Calu3 (cell line): ENCODE data around the gene PPP2R5B. TPM values are rescaled to one million over a fixed set of nuclear protein-coding genes. Genes with fewer than 3 reads are reported as not detected.

Source experiments
- BruUV-seq: library from RNA; stranded (reverse); fragments of 400-500 nt; replicated peaks from 2 replicates; lab custom pipeline; 2021; lab: Mats Ljungman, UMichigan
- CTCF ChIA-PET: fragments of 300-600 bp; sonication (Branson Sonifier 250); formaldehyde crosslinking; loops from one replicate; lab custom pipeline; 2022; ENCODE audit warnings: antibody characterized with exemption; lab: Charles Lee
- DNase-seq: peaks from one replicate; pipeline ENCODE4 v3.0.0; 2022
- H3K27ac Mint-ChIP-seq: one replicate; pipeline ENCODE4 v1.8.0; 2022; ENCODE audit warnings: mixed read lengths; ENCODE audit not compliant: unreplicated experiment
- H3K27me3 Mint-ChIP-seq: one replicate; pipeline ENCODE4 v1.8.0; 2022; ENCODE audit warnings: mixed read lengths; ENCODE audit not compliant: unreplicated experiment
- H3K36me3 Mint-ChIP-seq: one replicate; pipeline ENCODE4 v1.8.0; 2022; ENCODE audit warnings: mild to moderate bottlenecking, moderate library complexity, mixed read lengths; ENCODE audit not compliant: insufficient read depth, unreplicated experiment
- H3K4me1 Mint-ChIP-seq: one replicate; pipeline ENCODE4 v1.8.0; 2022; ENCODE audit warnings: mild to moderate bottlenecking, low read depth, mixed read lengths; ENCODE audit not compliant: unreplicated experiment
- H3K4me3 Mint-ChIP-seq: one replicate; pipeline ENCODE4 v1.8.0; 2022; ENCODE audit warnings: mild to moderate bottlenecking, low read depth, moderate library complexity, mixed read lengths; ENCODE audit not compliant: unreplicated experiment
- H3K9me3 Mint-ChIP-seq: one replicate; pipeline ENCODE4 v1.8.0; 2022; ENCODE audit warnings: low read depth, mixed read lengths; ENCODE audit not compliant: unreplicated experiment
- intact Hi-C: fragments of 100-400 bp; cut with micrococcal nuclease; formaldehyde crosslinking; loops from one replicate; pipeline ENCODE4 v1.10.0; 2022; ENCODE audit not compliant: unreplicated experiment
- total RNA-seq: library from RNA; stranded (reverse); gene quantifications from 2 replicates; pipeline ENCODE4 v1.2.3, GENCODE V29; 2022
- TF ChIP-seq, protein P1 (sequence below): fragments of 200-600 bp; IDR thresholded peaks from one replicate; pipeline ENCODE4 v1.8.0; 2022; ENCODE audit warnings: antibody characterized with exemption; ENCODE audit not compliant: unreplicated experiment

Gene PPP2R5B
- total RNA-seq, 1 experiment from 2014 or later, result 12.2 TPM

DNA sequence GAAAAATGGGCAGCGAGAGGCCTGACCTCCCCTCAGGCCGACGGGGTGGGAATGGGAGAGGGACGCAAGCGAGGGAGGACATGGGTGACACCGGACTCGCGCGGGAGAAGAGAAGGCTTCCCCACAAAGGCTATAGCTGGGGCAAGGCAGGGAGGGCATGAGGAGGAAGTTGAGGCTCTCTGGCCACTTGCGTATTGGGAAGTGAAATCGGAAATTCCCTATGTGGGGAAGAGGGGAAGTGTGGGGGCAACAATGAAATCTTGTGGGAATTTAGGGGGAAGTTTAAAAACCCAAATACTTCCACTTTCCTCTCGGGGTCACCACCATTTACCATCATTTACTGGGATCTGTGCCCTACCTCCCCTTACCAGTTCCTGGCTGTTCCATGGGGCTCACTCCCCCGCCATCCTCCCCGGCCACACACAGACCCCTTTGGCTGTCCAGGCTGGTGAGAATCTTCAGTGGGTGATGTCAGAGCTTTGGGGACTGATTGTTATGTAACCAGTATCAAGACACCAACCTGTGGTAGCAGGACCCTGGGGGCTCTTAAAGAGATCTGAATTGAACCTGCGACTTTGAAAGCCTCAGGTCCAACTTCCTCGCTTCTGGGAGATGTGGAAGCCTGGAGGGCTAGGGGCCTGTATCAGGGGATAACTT, 45.1 kb upstream of the PPP2R5B start:
- TF ChIP-seq, protein P1, sequence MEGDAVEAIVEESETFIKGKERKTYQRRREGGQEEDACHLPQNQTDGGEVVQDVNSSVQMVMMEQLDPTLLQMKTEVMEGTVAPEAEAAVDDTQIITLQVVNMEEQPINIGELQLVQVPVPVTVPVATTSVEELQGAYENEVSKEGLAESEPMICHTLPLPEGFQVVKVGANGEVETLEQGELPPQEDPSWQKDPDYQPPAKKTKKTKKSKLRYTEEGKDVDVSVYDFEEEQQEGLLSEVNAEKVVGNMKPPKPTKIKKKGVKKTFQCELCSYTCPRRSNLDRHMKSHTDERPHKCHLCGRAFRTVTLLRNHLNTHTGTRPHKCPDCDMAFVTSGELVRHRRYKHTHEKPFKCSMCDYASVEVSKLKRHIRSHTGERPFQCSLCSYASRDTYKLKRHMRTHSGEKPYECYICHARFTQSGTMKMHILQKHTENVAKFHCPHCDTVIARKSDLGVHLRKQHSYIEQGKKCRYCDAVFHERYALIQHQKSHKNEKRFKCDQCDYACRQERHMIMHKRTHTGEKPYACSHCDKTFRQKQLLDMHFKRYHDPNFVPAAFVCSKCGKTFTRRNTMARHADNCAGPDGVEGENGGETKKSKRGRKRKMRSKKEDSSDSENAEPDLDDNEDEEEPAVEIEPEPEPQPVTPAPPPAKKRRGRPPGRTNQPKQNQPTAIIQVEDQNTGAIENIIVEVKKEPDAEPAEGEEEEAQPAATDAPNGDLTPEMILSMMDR, result no peak
- intact Hi-C loops, result no loop called here
- Mint-ChIP-seq H3K9me3 (no peaks in the 10 kb centered on the region), H3K4me1 (peaks cover 28% of the 10 kb centered on the region), H3K4me3 (peak overlapping the region; percentile 98), H3K36me3 (peaks cover 54% of the 10 kb centered on the region), H3K27ac (peak overlapping the region; percentile 93), H3K27me3 (no peaks in the 10 kb centered on the region)
- CTCF ChIA-PET, result interaction anchor here (0.8 to 3.6 kb wide), 4 partner anchors 9 to 31 kb away, joined by 3 to 19 read pairs (median 9); no protein-coding TSS in a partner anchor
- no TSS peak for BruUV-seq
- no peak for DNase-seq

DNA sequence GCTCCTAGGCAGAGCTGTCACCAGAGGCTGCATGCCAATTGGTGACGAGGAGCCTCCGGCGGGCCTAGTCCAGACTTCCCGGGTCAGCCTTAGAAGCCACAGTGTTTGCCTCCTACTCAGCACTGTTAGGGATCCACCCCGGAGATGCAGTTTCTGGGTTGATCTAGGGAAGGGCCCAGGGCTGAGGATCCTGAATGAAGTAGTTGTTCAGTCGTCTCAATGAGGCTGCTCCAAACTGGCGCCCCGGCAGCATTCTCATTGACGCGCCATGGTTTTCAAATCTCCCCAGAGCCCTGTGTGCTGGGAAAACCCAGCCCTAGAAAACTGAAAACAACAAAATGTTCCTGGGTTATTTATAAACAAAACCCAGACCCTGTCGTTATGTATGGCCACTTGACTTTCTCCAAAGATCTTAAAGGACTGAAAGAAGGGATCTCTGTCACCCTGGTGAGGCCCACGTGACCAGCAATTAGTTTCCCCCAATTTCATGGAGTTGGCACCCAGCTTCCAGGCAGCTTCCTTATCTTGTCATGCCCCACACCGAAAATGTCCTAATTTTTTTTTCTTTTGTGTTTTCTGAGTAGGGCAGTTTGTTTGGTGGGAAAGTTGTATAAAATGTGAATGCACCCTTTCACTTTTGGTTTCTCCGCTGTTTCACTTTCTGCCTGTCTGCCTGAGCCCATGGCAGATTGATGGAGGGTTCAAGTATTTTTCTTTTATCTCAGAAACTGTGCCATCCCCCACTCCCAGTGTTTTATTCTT, 44.1 kb upstream of the PPP2R5B start:
- intact Hi-C loops, result no loop called here
- Mint-ChIP-seq H3K4me3 (peak overlapping the region; percentile 98), H3K27ac (no peak overlapping the region), H3K27me3 (no peaks in the 10 kb centered on the region), H3K9me3 (no peaks in the 10 kb centered on the region), H3K4me1 (peaks cover 29% of the 10 kb centered on the region), H3K36me3 (peaks cover 44% of the 10 kb centered on the region)
- TF ChIP-seq, protein P1, result no peak
- CTCF ChIA-PET, result no interaction called here
- BruUV-seq, result no TSS peak
- DNase-seq, result no peak

DNA sequence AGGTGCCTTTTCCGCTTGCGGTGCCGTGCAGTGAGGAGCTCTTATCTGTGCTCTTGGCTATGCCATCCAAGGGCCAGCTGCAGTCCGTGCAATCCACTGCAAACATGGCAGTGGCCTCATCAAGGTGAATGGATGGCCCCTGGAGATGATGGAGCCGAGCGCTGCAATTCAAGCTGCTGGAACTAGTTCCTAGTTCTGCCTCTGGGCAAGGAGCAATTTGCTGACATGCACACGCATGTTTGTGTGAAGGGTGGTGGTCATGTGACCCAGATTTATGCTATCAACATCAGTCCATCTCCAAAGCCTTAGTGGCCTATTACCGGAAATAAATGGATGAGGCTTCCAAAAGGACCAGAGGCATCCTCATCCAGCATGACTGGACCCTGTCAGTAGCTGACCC, 43.0 kb upstream of the PPP2R5B start:
- CTCF ChIA-PET, result interaction anchor here (0.6 kb wide), 1 partner anchor 206 kb away, joined by 3 read pairs; no protein-coding TSS in a partner anchor
- Mint-ChIP-seq H3K36me3 (peaks cover 33% of the 10 kb centered on the region), H3K4me1 (peaks cover 28% of the 10 kb centered on the region), H3K4me3 (no peak overlapping the region), H3K27ac (no peak overlapping the region), H3K9me3 (no peaks in the 10 kb centered on the region), H3K27me3 (no peaks in the 10 kb centered on the region)
- intact Hi-C loops, result no loop called here
- BruUV-seq, result no TSS peak
- TF ChIP-seq, protein P1, result no peak
- no peak for DNase-seq

DNA sequence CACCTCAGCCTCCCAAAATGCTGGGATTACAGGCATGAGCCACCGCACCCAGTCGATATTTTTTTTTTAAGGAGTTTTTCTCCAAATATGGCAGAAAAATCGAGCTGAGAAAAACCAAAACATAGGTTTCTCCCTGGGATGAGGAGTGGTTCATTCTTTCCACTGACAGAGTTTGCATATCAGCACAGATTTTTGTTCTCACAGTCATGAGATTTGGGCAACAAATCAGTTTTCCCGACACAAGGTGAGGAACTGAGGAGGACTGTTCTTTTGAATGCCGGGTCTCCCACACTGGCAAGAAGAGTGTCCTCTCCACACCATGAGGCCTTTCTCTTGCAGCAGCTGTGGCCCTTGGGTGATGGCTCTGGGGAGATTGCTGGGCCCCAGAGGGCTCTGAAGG, 42.2 kb upstream of the PPP2R5B start:
- no peak for DNase-seq
- intact Hi-C loops, result no loop called here
- H3K27ac Mint-ChIP-seq, result no peak overlapping the region
- H3K9me3 Mint-ChIP-seq, result no peaks in the 10 kb centered on the region
- TF ChIP-seq, protein P1, result no peak
- BruUV-seq, result no TSS peak
- no peaks in the 10 kb centered on the region for H3K27me3 Mint-ChIP-seq
- no peak overlapping the region for H3K4me3 Mint-ChIP-seq
- CTCF ChIA-PET, result no interaction called here
- H3K36me3 Mint-ChIP-seq, result peaks cover 26% of the 10 kb centered on the region
- H3K4me1 Mint-ChIP-seq, result peaks cover 24% of the 10 kb centered on the region
